Activated CD4-positive, alpha-beta T cell treated with anti-CD3 and anti-CD28 coated beads, Interleukin-2, amount 50 U/mL, for 16 hours (primary cell): Measurements from ENCODE around the gene GPR83.
"Not testable (repeated sequence)": the region's sequence is repeated elsewhere in the genome, so short reads cannot be mapped to it uniquely, and the experiment has no call there.

Experiments
- DNase-seq: peaks from one replicate; pipeline ENCODE4 v3.0.0-alpha.2; 2020

Gene GPR83

GRCh38 chr11:94400839-94401772, at the start of gene GPR83:
GPR83 (minus strand) TSS chr11:94401419; CDS start chr11:94401247, 172 bp downstream.
- DNase-seq = no peak

- DNase-seq = no peak
Observed at GRCh38 chr11:94450048-94450447, 48.8 kb upstream of the GPR83 start.

GRCh38 chr11:94449437-94449836, 48.2 kb upstream of the GPR83 start:
- DNase-seq = no peak

GRCh38 chr11:94449029-94449428, 47.8 kb upstream of the GPR83 start:
- no peak for DNase-seq

- no peak for DNase-seq
Observed at GRCh38 chr11:94447149-94447548, 45.9 kb upstream of the GPR83 start.

- no peak for DNase-seq
Observed at GRCh38 chr11:94445641-94446040, 44.4 kb upstream of the GPR83 start.

GRCh38 chr11:94433049-94433448, 31.8 kb upstream of the GPR83 start:
- no peak for DNase-seq

GRCh38 chr11:94424662-94425061, 23.4 kb upstream of the GPR83 start:
- no peak for DNase-seq

GRCh38 chr11:94424011-94424410, 22.8 kb upstream of the GPR83 start:
- DNase-seq = no peak

- DNase-seq = no peak
Observed at GRCh38 chr11:94423507-94423906, 22.3 kb upstream of the GPR83 start.

GRCh38 chr11:94418123-94418765, 17.0 kb upstream of the GPR83 start:
- DNase-seq = no peak

GRCh38 chr11:94417386-94417987, 16.3 kb upstream of the GPR83 start:
- DNase-seq = no peak

- no peak for DNase-seq
Observed at GRCh38 chr11:94405062-94405833, 4.0 kb upstream of the GPR83 start.

- DNase-seq = no peak
Observed at GRCh38 chr11:94402355-94402754, 1.1 kb upstream of the GPR83 start.

GRCh38 chr11:94401773-94402265, 600 bp upstream of the GPR83 start:
- no peak for DNase-seq

- DNase-seq = no peak
Observed at GRCh38 chr11:94400457-94400838, 771 bp downstream of the GPR83 start.

- no peak for DNase-seq
Observed at GRCh38 chr11:94400050-94400449, 1.2 kb downstream of the GPR83 start.

- DNase-seq = no peak
Observed at GRCh38 chr11:94398101-94398500, 3.1 kb downstream of the GPR83 start.

- no peak for DNase-seq
Observed at GRCh38 chr11:94396282-94396681, 4.9 kb downstream of the GPR83 start.

GRCh38 chr11:94391937-94392336, 9.3 kb downstream of the GPR83 start:
- DNase-seq = not testable (repeated sequence)

- DNase-seq = no peak
Observed at GRCh38 chr11:94379613-94380012, 21.6 kb downstream of the GPR83 start.

GRCh38 chr11:94376841-94377240, 24.4 kb downstream of the GPR83 start:
- no peak for DNase-seq

GRCh38 chr11:94370576-94370975, 30.6 kb downstream of the GPR83 start:
- not testable (repeated sequence) for DNase-seq
